ENCODE measurements around the gene CDC42BPB.
A peak's percentile ranks its signal among the peaks of the same experiment; 100 is the strongest.

CDC42BPB gene

DNA sequence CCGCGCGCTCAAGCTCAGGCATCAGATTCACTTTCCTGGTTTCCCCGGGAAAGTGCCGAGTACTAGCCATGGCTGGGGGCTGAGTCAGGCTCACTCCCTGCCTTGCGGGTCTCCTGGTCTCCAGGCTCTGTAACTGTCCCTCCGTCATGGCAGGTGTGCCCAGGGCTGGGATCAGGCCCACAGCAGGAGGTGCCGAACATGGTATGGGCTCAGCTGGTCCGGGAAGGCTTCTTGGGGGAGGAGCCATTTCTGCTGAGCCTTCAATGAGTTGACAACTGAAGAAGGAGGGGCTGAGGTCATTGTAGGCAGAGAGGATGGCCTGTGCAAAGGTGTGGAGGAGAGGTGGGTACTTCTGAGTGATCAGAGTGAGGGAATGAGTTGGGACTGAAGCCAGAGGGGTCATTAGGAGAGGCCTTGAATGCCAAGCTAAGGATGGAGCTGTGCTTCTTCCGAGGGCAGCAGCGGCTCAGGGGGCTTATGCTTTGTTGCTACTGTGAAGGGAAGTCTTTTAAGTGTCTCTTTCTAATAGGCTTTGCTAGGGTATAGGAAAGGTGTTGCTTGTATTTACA, 37.9 kb upstream of the CDC42BPB start:
- DNase-seq (ENCODE audit: low read depth), result no peak

DNA sequence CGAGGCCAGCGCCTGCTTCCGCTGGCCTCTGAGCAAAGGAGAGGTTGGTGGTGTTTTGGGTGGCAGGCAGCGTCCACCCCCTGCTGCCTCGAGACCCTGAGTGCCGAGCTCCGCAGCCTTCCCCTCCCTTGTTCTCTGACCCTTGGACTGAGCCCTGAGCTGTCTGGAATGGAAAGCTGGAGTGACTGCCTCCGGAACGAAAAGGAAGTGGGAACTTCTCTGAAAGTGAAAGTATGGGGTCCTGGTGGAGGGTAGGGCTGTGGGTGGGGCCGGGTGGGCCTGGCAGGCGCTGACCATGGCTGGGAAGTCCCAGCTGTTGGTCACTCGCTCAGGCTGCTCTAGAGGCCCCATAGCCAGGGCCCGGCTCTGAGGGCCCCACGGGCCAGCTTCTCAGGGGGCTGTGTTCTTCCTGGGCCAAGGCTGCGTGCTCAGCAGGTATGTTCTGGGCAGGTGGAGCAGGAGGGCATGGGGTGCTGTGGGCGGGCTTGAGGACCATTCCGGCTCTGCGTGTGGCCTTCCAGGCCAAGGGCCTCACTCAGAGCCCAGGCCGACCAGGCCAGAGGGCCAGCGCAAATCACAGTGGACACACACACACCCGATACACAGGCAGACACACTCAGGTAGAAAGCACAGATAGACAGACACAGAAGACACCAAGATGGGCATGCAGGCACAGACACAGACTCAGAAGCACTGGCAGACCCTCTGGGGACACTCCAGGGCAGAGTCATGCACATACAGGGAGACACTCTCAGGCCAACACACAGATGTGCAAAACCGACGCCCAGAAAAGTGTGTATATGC, 37.3 kb upstream of the CDC42BPB start, which contains the start of gene EXOC3L4:
EXOC3L4 (plus strand) TSS at position 320 of the 804 bp plus-strand sequence. CDS start 5,495 bp downstream, outside the sequence.
- no peak for DNase-seq (ENCODE audit: low read depth)

- DNase-seq (ENCODE audit: low read depth), result no peak
Measured at GRCh38 chr14:103093856-103094405, 36.6 kb upstream of the CDC42BPB start.

DNA sequence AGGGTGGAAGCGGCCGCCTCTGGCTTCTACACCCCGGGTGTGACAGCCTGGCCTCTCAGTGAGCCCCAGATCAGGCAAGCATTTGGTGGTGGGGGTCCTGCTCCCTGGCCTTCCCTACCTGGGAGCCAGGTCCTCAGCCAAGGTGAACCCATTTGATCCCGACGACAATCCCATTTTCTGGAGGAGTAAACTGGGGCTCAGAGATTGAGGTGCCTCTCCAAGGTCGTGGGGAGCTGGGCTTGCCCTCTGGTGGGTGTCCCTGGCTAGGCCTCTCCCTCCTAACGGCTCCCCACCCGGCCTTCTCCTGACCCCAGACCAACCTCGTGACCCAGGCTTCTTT, 34.5 kb upstream of the CDC42BPB start:
- no peak for DNase-seq (ENCODE audit: low read depth)

DNA sequence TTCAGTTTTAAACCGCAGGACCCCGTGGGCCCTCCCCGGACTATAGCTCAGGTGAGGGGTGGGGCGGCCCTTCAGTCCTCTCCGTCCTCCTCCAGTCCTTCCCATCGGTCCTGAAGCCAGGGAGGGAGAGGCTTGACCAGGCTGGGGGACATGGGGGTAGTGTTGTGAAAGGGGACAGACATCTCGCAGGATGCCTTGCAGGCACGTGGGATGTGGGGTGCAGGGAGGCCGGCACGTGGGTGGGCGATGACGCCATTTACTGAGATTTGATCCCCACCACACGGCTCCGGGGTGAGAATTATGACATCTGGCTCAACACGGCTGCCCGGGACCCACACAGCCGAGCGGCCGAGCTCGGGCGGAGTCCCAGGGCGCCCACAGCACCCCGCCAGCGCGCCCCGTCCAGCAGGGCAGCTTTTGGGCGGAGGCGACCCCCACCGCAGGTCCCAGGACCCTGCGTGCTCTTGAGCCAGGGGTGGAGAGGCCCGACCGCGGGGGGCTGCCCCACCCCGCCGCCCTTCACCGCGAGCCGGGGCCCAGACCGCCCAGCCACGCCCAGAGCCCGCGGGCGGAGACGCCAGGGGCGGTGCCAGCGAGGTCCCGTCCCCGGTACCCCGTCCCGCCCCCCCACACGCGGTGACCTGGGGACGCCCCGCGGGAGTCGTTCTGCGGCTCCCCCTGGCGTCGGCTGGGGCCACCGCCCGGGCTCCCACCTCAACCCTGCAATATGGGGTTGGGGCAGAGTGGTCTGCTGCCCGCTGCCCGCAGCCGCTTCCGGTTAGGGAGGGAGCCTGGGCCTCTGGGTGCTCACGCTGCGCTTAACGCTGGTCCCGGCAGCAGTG, 33.9 kb upstream of the CDC42BPB start:
- DNase-seq (ENCODE audit: low read depth), result no peak

GRCh38 chr14:103090481-103091020, 33.2 kb upstream of the CDC42BPB start:
- no peak for DNase-seq (ENCODE audit: low read depth)

GRCh38 chr14:103089386-103090335, 32.3 kb upstream of the CDC42BPB start:
- DNase-seq (ENCODE audit: low read depth), result no peak

DNA sequence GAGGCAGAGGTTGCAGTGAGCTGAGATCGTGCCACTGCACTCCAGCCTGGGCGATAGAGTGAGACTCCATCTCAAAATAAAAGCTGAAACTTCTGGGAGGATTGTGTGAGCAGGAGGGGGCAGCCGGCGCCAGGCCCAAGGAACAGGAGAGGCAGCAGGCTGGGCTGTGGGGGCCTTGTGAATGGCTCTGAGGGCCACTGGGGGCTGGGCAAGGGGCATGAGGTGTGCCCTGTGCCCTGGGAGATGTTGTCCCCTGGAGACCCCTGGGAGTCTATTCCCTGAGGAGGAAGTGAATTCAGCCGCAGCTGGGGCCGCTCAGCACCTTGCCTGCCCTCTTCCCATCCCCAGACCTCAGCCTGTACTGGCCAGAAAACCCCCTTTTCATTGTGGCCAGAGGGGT, 31.6 kb upstream of the CDC42BPB start:
- no peak for DNase-seq (ENCODE audit: low read depth)

DNA sequence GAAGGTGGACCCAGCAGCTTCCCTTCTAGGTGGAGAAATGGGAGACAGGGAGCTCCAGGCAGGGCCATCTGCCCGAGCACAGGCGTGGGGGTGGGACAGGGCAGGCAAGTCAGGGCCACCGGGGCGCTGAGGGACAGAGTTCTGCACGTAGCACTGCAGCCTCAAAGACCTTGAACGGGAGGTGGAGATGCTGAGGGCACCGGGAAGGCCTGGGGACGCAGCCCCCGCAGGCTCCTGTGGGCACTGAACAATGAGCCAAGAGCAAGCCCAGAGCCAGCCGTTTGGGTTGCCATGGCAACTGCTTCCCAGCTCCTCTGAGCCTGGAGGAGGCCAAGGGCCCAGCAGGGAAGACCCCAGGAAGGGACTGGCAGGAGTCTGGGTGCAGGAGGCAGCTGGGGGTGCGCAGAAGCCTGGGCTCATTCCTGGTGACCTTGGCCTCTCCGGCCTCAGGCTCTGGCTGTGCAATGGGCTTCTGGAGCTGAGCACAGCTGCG, 30.0 kb upstream of the CDC42BPB start:
- no peak for DNase-seq (ENCODE audit: low read depth)

- DNase-seq (ENCODE audit: low read depth), result no peak
Measured at GRCh38 chr14:103086771-103087342, 29.5 kb upstream of the CDC42BPB start.

DNA sequence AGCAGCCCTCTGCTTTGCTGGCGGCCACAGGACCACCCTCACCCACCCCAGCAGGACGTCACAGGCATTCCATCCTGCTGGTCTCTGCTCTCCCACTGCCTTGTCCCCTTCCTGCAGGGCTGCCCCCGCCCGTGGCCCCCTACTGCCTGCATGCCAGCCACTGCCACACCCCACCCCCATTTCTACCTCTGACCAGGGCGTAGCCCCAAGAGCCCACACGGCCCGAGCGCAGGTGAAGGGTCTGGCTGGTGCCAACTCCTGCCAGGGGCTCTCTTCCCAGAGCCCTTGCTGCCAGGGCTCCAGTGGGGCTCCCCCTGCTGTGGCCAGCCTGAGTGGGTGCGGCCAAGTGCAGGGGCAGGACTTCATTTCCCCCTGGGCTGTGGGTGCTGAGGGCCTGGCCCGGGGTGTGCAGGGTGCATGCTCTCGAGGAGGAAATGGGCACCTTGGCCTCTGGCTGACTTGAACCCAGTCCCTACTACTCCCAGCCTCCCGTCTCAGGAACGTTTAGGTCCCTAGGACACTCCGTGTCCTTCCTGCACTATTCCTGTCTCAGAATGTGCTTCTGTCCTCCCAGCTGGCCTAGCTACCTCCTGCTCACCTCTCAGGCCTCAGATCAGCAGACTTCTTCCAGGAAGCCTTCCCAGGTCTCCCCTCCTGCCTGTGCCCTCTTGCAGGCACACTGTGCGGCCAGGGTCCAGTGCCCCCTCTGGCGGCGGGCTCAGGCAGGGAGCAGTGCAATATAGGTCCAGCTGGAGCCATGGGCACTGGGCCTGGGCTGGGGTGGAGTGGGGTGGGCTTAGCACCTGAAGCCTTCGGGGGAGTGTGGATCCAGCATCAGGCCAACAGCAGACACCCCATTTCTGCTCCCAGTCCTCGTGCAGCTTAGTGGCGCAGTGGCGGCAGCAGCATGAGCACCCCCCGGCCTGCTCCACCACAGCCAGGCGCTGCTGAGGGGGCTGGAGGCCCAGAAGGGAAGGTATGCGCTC, 28.1 kb upstream of the CDC42BPB start:
- no peak for DNase-seq (ENCODE audit: low read depth)

- DNase-seq (ENCODE audit: low read depth), result no peak
Measured at GRCh38 chr14:103084021-103084919, 26.9 kb upstream of the CDC42BPB start, which contains the start of gene LBHD2. LBHD2 (plus strand) TSS chr14:103084210; CDS start chr14:103086013, 1,803 bp downstream.

GRCh38 chr14:103081951-103082350, 24.6 kb upstream of the CDC42BPB start:
- no peak for DNase-seq (ENCODE audit: low read depth)

GRCh38 chr14:103078860-103079587, 21.7 kb upstream of the CDC42BPB start:
- no peak for DNase-seq (ENCODE audit: low read depth)

DNA sequence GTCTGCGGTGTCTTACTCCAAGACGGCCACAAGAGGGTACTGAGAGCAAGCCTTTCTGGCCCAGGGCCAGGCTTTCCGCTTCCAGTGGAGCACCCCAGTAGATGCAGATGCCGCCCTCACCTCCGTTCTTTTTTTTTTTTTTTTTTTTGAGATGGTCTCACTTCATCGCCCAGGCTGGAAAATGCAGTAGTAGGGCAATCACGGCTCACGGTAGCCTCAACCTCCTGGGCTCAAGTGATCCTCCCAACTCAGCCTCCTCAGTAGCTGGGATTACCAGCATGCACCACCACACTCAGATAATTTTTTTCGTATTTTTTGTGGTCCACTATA, 21.0 kb upstream of the CDC42BPB start:
- DNase-seq (ENCODE audit: low read depth), result peak; percentile 71

GRCh38 chr14:103074729-103075367, 17.5 kb upstream of the CDC42BPB start:
- no peak for DNase-seq (ENCODE audit: low read depth)
